ENCODE data around the gene LPAR6.
A peak's percentile ranks its signal among the peaks of the same experiment; 100 is the strongest.

LPAR6 gene

DNA sequence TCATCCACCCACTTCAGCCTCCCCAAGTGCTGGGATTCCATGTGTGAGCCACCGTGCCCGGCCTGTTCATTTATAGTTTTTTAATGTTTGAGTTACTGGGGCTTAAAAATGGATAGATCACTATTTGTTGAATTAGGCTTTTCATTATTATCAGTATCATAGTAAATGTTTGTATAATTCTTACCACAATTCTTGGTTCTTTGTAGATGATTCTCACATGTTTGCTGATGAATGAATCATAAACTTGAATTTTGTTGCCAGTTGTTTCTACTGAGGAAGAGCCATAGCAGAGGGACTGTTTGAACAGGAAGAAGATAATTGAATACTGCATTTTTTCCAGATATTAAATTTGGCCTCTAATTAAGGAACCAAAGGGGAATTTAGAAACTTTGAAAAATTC lies 2.6 kb upstream of the LPAR6 start:
- no peak for TF ChIP-seq CTCF (IDR thresholded peaks at IDR 0.05; ENCODE audit: control insufficient read depth, insufficient read depth, low read depth, low read length, missing control alignments)
- no peak for DNase-seq (ENCODE audit: low read depth)
- H3K4me3 ChIP-seq (ENCODE audit: control insufficient read depth, low read depth, low read length): no peak overlapping the region

GRCh38 chr13:48414501-48414900 lies 1.6 kb upstream of the LPAR6 start:
- no peak for DNase-seq (ENCODE audit: low read depth)
- no peak for TF ChIP-seq CTCF (IDR thresholded peaks at IDR 0.05; ENCODE audit: control insufficient read depth, insufficient read depth, low read depth, low read length, missing control alignments)
- no peak overlapping the region for H3K4me3 ChIP-seq (ENCODE audit: control insufficient read depth, low read depth, low read length)

- no peak for TF ChIP-seq CTCF (IDR thresholded peaks at IDR 0.05; ENCODE audit: control insufficient read depth, insufficient read depth, low read depth, low read length, missing control alignments)
- H3K4me3 ChIP-seq (ENCODE audit: control insufficient read depth, low read depth, low read length): peak overlapping the region; percentile 57
- no peak for DNase-seq (ENCODE audit: low read depth)
Measured at GRCh38 chr13:48411841-48412531, 927 bp downstream of the LPAR6 start.

DNA sequence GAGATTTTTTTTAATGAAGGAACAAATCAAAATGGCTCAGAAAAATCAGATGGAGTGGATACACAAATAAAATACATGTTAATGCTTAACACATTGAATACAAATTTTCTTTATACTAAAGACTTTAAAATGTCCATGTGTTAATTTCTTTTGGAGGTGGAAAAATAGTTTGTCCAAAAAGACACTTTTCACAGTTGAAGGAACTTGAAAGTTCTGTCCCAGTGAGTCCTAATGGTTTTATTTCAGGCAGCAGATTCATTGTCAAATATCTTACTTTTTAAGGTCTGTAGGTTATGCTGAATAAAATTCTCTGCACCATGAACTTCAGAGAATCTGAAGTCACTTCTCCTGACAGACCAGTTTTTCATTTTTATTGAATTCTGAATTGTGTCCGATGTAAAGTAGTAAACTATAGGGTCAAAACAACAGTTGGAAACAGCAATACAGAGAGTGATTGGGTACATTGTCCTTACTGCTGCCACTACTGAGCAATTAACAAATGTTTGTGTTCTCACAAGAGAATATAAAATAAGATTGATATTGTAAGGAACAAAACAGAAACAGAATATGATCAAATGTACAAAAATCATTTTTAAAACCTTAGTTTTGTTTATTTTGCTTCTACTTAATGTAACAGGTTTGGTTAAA lies 1.6 kb downstream of the LPAR6 start:
- H3K4me3 ChIP-seq (ENCODE audit: control insufficient read depth, low read depth, low read length): peak overlapping the region; percentile 57
- no peak for DNase-seq (ENCODE audit: low read depth)
- TF ChIP-seq CTCF (IDR thresholded peaks at IDR 0.05; ENCODE audit: control insufficient read depth, insufficient read depth, low read depth, low read length, missing control alignments): no peak

- TF ChIP-seq CTCF (IDR thresholded peaks at IDR 0.05; ENCODE audit: control insufficient read depth, insufficient read depth, low read depth, low read length, missing control alignments): no peak
- H3K4me3 ChIP-seq (ENCODE audit: control insufficient read depth, low read depth, low read length): peak overlapping the region; percentile 4
- DNase-seq (ENCODE audit: low read depth): no peak
Measured at GRCh38 chr13:48410199-48410598, 2.7 kb downstream of the LPAR6 start.

- no peak for TF ChIP-seq CTCF (IDR thresholded peaks at IDR 0.05; ENCODE audit: control insufficient read depth, insufficient read depth, low read depth, low read length, missing control alignments)
- DNase-seq (ENCODE audit: low read depth): no peak
- no peak overlapping the region for H3K4me3 ChIP-seq (ENCODE audit: control insufficient read depth, low read depth, low read length)
Measured at GRCh38 chr13:48405875-48406274, 7.0 kb downstream of the LPAR6 start.

All from AG09309 (cell line).